CD14-positive monocyte (primary cell): ENCODE data around the gene CDH13. TPM values are rescaled to one million over a fixed set of nuclear protein-coding genes. Genes with fewer than 3 reads are reported as not detected.

Experiments used
- DNase-seq, 3 donors: peaks; one replicate each; pipeline ENCODE4 v3.0.0-alpha.2; 2011 to 2022
- H2AFZ ChIP-seq: 2 replicates; pipeline ENCODE4 v1.6.0; 2012; ENCODE audit warnings: mild to moderate bottlenecking, low read depth, low read length, inconsistent platforms; ENCODE audit not compliant: insufficient read depth, poor library complexity, severe bottlenecking
- H3K27ac ChIP-seq, 2 donors: 1 replicate in 1 of 2; 2 replicates in 1 of 2; pipeline ENCODE4 v1.5.1; 2012 to 2013; ENCODE audit warnings: low read length in 2 of 2, control low read depth in 1 of 2, inconsistent platforms in 1 of 2, low read depth in 1 of 2, mild to moderate bottlenecking in 1 of 2
- H3K27me3 ChIP-seq, 2 donors: one replicate each; pipeline versions ENCODE4 v1.6.0 to v1.6.1; 2011 to 2013; ENCODE audit warnings: low read length in 2 of 2; ENCODE audit not compliant: control insufficient read depth in 2 of 2, insufficient read depth in 2 of 2
- H3K36me3 ChIP-seq, 2 donors: replicated peaks in 1 of 2; 1 replicate in 1 of 2; 2 replicates in 1 of 2; pipeline versions ENCODE4 v1.5.1 to v1.6.1; 2012 to 2013; ENCODE audit warnings: low read length in 2 of 2, control low read depth in 1 of 2, inconsistent platforms in 1 of 2, mild to moderate bottlenecking in 1 of 2; ENCODE audit not compliant: insufficient read depth in 2 of 2, control insufficient read depth in 1 of 2
- H3K4me1 ChIP-seq, 2 donors: 1 replicate in 1 of 2; 2 replicates in 1 of 2; pipeline versions ENCODE4 v1.5.1 to v1.6.1; 2012 to 2013; ENCODE audit warnings: low read length in 2 of 2, control low read depth in 1 of 2, inconsistent platforms in 1 of 2, mild to moderate bottlenecking in 1 of 2, moderate library complexity in 1 of 2; ENCODE audit not compliant: insufficient read depth in 2 of 2, control insufficient read depth in 1 of 2
- H3K4me2 ChIP-seq: replicated peaks from 2 replicates; pipeline ENCODE3; 2012; ENCODE audit warnings: low read length, moderate library complexity, mild to moderate bottlenecking; ENCODE audit not compliant: poor library complexity, severe bottlenecking; ENCODE audit errors: extremely low read depth
- H3K4me3 ChIP-seq, 3 experiments: fragments of 200-600 bp in 1 of 3; sonication (generic) in 1 of 3; replicated peaks in 1 of 3; 1 replicate in 2 of 3; 2 replicates in 1 of 3; pipeline ENCODE4 v1.5.1; 2011 to 2013; ENCODE audit warnings: low read length in 3 of 3, mild to moderate bottlenecking in 3 of 3, control low read depth in 2 of 3, low read depth in 2 of 3, inconsistent platforms in 1 of 3, moderate library complexity in 1 of 3
- H3K79me2 ChIP-seq: 2 replicates; pipeline ENCODE4 v1.6.0; 2012; ENCODE audit warnings: mild to moderate bottlenecking, control low read depth, inconsistent platforms, low read length, moderate library complexity; ENCODE audit not compliant: insufficient read depth
- H3K9ac ChIP-seq: 2 replicates; pipeline ENCODE4 v1.6.0; 2017; ENCODE audit warnings: low read length, mild to moderate bottlenecking; ENCODE audit not compliant: insufficient read depth, poor library complexity, severe bottlenecking
- H3K9me3 ChIP-seq, 2 donors: replicated peaks in 1 of 2; 1 replicate in 1 of 2; 2 replicates in 1 of 2; pipeline versions ENCODE4 v1.5.1 to v1.6.1; 2012 to 2013; ENCODE audit warnings: low read length in 2 of 2, control low read depth in 1 of 2; ENCODE audit not compliant: control insufficient read depth in 1 of 2, insufficient read depth in 1 of 2
- H4K20me1 ChIP-seq: 2 replicates; pipeline ENCODE4 v1.6.0; 2012; ENCODE audit warnings: mild to moderate bottlenecking, low read length, control low read depth, moderate library complexity; ENCODE audit not compliant: insufficient read depth
- H3K27ac Mint-ChIP-seq, 7 donors: one replicate each; pipeline ENCODE4 v1.8.0; 2020; ENCODE audit warnings: mild to moderate bottlenecking in 7 of 7, mixed read lengths in 7 of 7, moderate library complexity in 6 of 7, inconsistent platforms in 2 of 7
- H3K27me3 Mint-ChIP-seq, 3 donors: one replicate each; pipeline ENCODE4 v1.8.0; 2021 to 2022; ENCODE audit warnings: low read depth in 3 of 3, mild to moderate bottlenecking in 3 of 3, mixed read lengths in 3 of 3, moderate library complexity in 3 of 3, inconsistent platforms in 1 of 3
- H3K36me3 Mint-ChIP-seq, 2 donors: one replicate each; pipeline ENCODE4 v1.8.0; 2020; ENCODE audit warnings: mixed read lengths in 2 of 2, inconsistent platforms in 1 of 2, mild to moderate bottlenecking in 1 of 2
- H3K4me1 Mint-ChIP-seq: one replicate; pipeline ENCODE4 v1.8.0; 2020; ENCODE audit warnings: mild to moderate bottlenecking, mixed read lengths
- H3K4me3 Mint-ChIP-seq, 2 donors: one replicate each; pipeline ENCODE4 v1.8.0; 2020; ENCODE audit warnings: mild to moderate bottlenecking in 2 of 2, mixed read lengths in 2 of 2, moderate library complexity in 1 of 2
- H3K9me3 Mint-ChIP-seq, 7 donors: one replicate each; pipeline ENCODE4 v1.8.0; 2020 to 2022; ENCODE audit warnings: mixed read lengths in 7 of 7, mild to moderate bottlenecking in 6 of 7, moderate library complexity in 6 of 7, inconsistent platforms in 2 of 7
- WGBS: methylation state at CpG from one replicate; pipeline ENCODE4 v1.1.5; 2013; ENCODE audit warnings: missing lambda C conversion rate; ENCODE audit not compliant: insufficient coverage; 5-methylcytosine and 5-hydroxymethylcytosine counted together
- intact Hi-C, 2 donors: fragments of 100-400 bp; cut with micrococcal nuclease; formaldehyde crosslinking; loops; one replicate each; pipeline versions ENCODE4 v1.15.0 to v1.15.1; 2023
- polyA plus RNA-seq, 3 donors: library from polyadenylated mRNA; depleted of rRNA in 1 of 3; unstranded in 2 of 3; stranded (reverse) in 1 of 3; fragments of 300-500 nt in 2 of 3; fragments of >200 nt in 1 of 3; fragmentation: Illumina TruSeq in 2 of 3; gene quantifications; 1 replicate in 2 of 3; 2 replicates in 1 of 3; pipeline ENCODE4 v1.2.3, GENCODE V29; 2012 to 2021
- TF ChIP-seq, protein P1 (sequence below): fragments of 200-600 bp; IDR thresholded peaks from one replicate; pipeline ENCODE4 v1.8.0; 2022; ENCODE audit warnings: antibody characterized with exemption, mild to moderate bottlenecking

The CDH13 gene
- polyA plus RNA-seq, 3 donors, result 0.13 to 0.19 TPM; not detected in 1

DNA sequence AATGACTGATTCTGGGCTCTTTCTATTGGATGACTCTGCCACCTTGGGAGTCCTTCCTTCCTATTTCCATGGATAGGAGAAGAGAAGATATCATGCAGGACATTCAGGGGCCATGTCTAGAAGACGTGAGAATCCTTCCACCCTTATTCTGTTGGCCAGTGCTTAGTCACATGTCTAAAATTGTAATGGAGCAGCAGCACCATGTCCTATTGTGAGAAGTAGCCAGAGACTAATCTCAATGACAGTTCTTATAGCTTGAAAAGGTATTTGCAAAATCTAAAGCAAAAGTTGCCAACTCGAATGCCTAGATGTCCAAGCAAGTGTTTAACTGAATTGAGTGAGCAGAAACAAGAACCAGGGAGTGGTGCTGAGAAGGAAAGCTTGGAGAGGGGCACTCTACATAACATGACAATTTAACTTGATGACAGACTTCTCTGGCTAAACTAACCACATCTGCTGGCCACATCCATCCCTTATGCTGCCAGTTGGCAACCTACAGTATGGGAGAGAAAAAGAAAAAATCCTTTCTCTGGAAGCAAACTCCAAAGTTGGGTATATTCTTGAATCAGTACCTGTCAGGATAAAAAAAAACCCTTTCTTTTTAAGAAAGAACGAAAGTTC, 225.7 kb downstream of the CDH13 start:
- H3K4me3 ChIP-seq, result no peak overlapping the region
- TF ChIP-seq, protein P1, sequence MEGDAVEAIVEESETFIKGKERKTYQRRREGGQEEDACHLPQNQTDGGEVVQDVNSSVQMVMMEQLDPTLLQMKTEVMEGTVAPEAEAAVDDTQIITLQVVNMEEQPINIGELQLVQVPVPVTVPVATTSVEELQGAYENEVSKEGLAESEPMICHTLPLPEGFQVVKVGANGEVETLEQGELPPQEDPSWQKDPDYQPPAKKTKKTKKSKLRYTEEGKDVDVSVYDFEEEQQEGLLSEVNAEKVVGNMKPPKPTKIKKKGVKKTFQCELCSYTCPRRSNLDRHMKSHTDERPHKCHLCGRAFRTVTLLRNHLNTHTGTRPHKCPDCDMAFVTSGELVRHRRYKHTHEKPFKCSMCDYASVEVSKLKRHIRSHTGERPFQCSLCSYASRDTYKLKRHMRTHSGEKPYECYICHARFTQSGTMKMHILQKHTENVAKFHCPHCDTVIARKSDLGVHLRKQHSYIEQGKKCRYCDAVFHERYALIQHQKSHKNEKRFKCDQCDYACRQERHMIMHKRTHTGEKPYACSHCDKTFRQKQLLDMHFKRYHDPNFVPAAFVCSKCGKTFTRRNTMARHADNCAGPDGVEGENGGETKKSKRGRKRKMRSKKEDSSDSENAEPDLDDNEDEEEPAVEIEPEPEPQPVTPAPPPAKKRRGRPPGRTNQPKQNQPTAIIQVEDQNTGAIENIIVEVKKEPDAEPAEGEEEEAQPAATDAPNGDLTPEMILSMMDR, result no peak
- no peak for DNase-seq
- H2AFZ ChIP-seq, result no peak overlapping the region
- H3K4me1 ChIP-seq, result no peaks in the 10 kb centered on the region
- no peaks in the 10 kb centered on the region for H4K20me1 ChIP-seq
- Mint-ChIP-seq H3K9me3 (peaks cover 0 to 7% (median 2%) of the 10 kb centered on the region in 7 donors), H3K4me3 (no peak overlapping the region), H3K27me3 (peaks cover 2 to 5% (median 3%) of the 10 kb centered on the region in 3 donors), H3K27ac (no peak overlapping the region), H3K36me3 (no peaks in the 10 kb centered on the region), H3K4me1 (no peaks in the 10 kb centered on the region)
- H3K79me2 ChIP-seq, result no peaks in the 10 kb centered on the region
- no CpG with 5 or more reads among the region's 3 CpGs for WGBS
- H3K9me3 ChIP-seq, result peaks cover 0 to 3% of the 10 kb centered on the region in 2 donors
- H3K36me3 ChIP-seq, result no peaks in the 10 kb centered on the region
- no peak overlapping the region for H3K27ac ChIP-seq
- no peak overlapping the region for H3K9ac ChIP-seq
- intact Hi-C loops, result loop anchor here in 1 of 2 donors (10.0 kb wide), 1 partner anchor 58 kb away; no protein-coding TSS in a partner anchor
- H3K4me2 ChIP-seq, result no peak overlapping the region
- H3K27me3 ChIP-seq, result no peaks in the 10 kb centered on the region

DNA sequence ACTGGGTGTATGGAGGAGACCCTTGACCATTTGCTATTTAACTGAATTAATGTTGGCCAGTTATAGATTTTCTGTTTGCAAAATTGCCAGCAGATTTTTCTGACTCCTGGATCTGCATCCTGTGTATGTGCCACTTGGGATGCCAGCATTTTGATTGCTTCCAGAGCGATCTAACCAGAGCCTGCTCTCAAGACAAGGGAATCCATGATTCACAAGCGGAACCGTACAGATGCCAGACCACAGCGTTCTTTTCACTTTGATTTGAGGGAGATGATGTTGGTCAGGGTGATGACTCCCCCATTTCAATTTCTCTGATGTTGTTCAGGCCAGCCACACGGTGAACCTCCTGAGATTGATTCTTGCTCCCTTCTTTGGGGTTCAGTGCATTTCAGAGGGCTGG, 228.7 kb downstream of the CDH13 start:
- H3K27ac Mint-ChIP-seq, result no peak overlapping the region
- intact Hi-C loops, result loop anchor here in 1 of 2 donors (10.0 kb wide), 1 partner anchor 61 kb away; no protein-coding TSS in a partner anchor

More for the DNA sequence above, 228.7 kb downstream of the CDH13 start:
- H3K9me3 Mint-ChIP-seq, result peaks cover 0 to 7% (median 2%) of the 10 kb centered on the region in 7 donors
- no peaks in the 10 kb centered on the region for H3K4me1 Mint-ChIP-seq
- Histone ChIP-seq H3K4me2 (no peak overlapping the region), H3K9ac (no peak overlapping the region), H2AFZ (no peak overlapping the region), H3K9me3 (peaks cover 0 to 3% of the 10 kb centered on the region in 2 donors), H3K27me3 (no peaks in the 10 kb centered on the region), H3K27ac (no peak overlapping the region), H3K36me3 (no peaks in the 10 kb centered on the region), H3K4me3 (no peak overlapping the region), H3K4me1 (no peaks in the 10 kb centered on the region), H4K20me1 (no peaks in the 10 kb centered on the region), H3K79me2 (no peaks in the 10 kb centered on the region)
- peaks cover 1 to 2% (median 2%) of the 10 kb centered on the region in 3 donors for H3K27me3 Mint-ChIP-seq
- no peak overlapping the region for H3K4me3 Mint-ChIP-seq
- no peak for DNase-seq
- 100% methylated on average over 1 of the region's 5 CpGs for WGBS
- TF ChIP-seq, protein P1, result no peak
- no peaks in the 10 kb centered on the region for H3K36me3 Mint-ChIP-seq
